NAMALWA (cell line): ENCODE results near the gene SLC26A1.

Experiments used
- DNase-seq: peaks from one replicate; pipeline ENCODE4 v3.0.0-alpha.2; 2015; ENCODE audit warnings: low spot score

The SLC26A1 gene

GRCh38 chr4:998096-998691 lies 5.0 kb upstream of the SLC26A1 start:
- no peak for DNase-seq

DNA sequence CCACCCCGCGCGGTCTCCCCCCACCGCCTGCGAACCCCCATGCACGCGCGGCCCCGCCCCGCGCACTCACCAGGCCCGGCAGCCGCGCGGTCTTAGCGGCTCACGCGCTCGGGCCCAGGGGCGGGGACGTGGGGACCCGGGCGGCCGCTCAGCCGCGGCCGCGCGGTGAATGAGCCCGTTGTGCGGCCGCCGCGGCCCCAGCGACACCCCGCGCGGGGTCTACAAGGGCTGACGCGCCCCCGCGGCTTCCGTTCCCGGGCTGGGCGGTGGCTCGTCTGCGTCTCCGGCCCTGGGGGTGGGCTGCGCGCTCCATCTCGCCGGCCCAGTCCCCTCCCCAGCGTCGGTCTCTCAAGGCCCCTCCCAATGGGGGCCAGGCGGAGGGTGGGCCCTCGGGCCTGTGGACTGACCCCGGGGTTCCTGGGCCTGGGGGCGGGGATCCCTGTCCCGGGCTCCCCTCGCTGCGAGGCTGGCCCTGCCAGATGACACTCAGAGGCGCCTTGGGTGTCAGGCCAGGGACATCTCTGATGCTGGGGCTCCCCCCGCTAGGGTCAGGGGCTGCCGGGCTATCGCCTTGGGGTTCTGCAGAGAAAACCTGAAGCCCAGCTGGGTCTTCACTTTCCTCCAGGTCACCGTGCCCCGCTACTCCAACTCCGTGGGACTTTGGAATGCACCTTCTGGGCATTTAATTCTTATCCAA lies 4.3 kb upstream of the SLC26A1 start:
- DNase-seq, result no peak

GRCh38 chr4:996997-997374 lies 3.8 kb upstream of the SLC26A1 start:
- no peak for DNase-seq

- DNase-seq, result no peak
Observed at GRCh38 chr4:996030-996996, 3.1 kb upstream of the SLC26A1 start.

DNA sequence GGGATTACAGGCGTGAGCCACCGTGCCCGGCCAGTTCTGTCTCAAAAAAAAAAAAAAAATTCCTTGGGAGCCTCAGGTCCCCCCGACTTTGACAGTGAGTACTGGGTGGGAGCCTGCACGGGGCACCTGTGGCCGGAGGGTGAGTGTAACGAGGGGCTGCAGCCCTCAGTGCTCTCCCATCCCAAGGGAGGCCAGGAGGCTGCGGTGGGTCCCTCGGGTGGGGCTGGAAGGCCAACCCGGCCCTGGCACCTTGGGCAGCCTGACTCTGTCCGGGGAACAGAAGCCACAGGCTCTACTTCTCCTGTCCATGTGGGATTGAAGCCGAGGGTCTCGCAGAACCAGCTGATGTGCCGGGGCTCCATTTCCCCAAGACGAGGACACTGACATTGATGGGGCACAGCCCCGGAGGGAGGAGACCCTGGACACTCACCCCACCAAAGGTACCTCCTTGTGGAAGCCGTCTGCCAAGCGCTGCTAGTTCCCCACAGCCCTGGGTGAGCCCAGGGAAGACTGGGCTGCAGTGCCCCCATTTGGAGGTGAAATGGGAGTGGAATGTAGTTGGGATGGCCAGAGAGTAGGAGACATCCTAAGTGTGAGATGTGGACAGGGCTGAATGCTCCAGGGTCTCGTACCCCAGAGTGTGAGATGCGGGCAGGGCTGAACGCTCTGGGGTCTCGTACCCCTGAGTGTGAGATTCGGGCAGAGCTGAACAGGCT lies 2.3 kb upstream of the SLC26A1 start:
- no peak for DNase-seq

DNA sequence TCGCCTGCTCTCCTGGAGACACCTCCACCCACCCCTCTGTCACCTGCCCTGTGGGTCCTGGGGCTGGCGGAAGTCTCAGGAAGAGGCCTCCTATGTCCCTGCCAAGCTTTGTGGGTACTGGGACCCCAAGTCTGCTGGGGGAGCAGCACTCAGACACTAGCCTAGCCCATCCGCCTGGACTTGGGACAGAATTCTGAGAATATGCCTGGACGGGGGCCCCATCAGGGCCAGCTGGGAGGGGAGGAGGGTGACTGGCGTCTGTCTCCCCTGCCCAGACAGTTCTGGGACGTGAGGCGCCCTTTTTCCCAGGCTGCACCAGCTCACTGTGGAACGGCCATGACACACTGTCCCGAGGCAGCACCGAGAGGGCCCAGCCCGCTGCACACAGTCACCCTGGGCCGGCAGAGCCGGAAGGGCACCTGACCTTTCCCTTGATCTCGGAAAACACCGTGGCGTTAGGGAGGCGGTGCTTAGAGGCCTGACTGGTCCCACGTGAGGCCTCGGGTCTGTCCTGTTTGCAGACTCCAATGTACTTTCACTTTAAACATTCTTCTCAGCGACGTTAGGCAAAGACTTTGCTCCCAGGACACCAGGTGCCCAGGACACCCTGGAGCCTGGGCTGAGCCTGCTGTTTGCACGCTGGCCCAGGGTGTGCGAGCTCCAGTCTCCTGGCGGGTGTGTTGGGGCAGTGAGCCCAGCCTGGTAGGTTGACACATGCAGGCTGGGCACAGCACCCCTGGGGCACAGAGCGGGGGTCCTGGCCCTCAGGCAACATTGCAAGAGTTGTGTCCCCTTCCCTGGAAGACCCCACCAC lies 700 bp downstream of the SLC26A1 start:
- no peak for DNase-seq

DNA sequence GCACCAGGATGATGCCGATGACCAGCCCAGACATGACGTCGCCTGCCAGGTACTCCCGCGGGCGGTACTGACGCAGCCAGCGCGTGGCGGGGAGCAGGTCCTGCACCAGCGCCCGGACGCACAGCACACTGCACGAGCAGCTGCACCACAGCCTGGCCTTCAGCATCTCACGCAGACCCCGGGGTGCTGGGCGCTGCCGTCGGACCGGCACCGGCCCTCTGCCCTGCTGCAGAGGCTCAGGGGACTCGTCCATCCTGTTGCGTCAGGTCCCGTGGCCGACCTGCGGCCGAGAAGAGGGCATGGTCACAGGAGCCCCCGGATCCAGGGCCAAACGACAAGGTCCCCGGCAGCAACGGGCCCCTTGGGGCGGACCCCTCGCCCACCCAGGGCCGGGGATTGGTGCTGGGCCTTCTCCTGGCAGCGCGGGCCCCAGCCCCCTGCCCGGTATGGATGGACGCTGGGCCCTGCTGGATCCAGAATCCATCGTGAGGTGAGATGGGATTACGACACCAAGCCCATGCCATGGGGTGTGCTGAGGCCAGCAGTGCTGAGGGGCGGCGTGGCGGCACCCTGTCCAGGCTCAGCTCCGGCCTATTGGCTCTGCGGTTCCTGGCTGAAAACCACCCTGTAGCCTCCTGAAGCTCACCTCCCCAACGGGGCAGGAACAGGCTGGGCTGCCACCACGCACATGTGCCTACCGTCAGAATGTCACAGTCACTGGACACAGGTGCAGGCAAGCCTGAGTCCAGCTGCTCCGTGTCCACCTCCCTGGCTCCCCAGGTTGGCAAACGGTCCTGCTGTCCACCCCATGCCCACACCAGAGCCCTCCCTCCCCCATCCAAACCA lies 1.5 kb downstream of the SLC26A1 start:
- DNase-seq, result no peak

DNA sequence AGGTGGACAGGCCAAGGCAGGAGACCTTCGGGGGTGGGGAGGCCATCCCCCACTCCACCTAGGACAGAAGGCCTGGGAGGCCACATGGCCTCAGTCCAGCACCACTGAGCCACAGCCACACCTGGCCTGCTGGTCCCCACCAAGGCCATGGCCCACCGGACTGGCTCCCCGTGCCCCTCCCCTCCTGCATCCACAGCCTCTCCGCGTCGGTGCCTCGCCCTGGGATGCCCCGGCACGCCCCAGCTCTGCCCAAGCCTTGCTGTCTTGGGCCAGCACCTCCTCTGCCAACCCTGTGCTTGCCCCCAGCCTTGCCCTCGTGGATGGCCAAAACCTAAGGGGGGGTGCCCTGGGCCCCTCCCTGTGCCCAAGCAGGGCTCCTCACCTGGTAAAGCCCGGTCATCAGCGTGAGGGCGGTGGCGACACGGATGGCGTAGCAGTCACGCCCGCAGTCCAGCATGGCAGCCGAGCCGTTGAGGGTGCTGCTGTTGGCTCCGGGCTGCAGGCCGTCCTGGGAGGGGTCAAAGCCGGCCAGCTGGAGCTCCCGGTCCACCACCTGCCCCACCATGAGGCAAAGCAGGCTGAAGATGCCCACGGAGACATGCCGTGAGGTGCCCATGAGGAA lies 2.3 kb downstream of the SLC26A1 start:
- no peak for DNase-seq

DNA sequence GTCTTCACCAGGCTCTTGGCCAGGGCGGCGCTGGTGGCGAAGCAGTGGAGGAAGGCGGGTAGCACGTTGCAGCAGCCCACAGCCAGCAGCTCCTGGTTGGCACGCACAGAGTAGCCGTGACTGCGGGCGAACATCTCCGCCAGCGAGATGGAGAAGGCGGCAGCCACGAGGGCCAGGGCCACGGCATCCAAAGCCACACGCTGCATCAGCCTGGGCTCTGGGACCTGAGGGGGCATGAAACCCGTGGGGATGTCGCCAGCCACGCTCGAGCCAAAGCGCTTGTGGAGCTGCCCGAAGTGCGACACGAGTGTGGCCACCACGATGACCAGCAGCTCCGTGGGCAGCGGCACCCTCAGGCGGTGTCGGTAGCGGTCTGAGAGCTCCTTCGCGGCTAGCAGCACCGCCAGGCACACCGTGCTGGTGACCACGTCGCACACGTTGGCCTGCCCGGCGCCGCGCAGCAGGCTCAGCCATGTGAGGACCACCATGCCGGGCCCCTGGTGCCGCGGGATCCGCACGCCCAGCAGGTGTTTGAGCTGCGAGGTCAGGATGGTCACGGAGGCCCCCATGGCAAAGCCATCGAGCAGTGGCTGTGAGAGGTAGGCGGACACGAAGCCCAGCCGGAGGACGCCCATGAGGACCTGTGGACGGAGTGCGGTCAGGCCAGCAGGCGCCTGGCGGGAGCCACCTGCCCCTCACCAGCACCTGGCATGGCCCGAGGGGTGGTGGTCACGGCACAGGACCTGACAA lies 3.3 kb downstream of the SLC26A1 start:
- DNase-seq, result no peak

GRCh38 chr4:988726-989721 lies 4.2 kb downstream of the SLC26A1 start:
- no peak for DNase-seq

- no peak for DNase-seq
Observed at GRCh38 chr4:987624-988513, 5.3 kb downstream of the SLC26A1 start.

- DNase-seq, result peak; percentile 79
Observed at GRCh38 chr4:986879-987623, 6.2 kb downstream of the SLC26A1 start, which contains the start of gene IDUA. IDUA (plus strand) TSS chr4:987044; CDS start chr4:987085, 41 bp downstream.

DNA sequence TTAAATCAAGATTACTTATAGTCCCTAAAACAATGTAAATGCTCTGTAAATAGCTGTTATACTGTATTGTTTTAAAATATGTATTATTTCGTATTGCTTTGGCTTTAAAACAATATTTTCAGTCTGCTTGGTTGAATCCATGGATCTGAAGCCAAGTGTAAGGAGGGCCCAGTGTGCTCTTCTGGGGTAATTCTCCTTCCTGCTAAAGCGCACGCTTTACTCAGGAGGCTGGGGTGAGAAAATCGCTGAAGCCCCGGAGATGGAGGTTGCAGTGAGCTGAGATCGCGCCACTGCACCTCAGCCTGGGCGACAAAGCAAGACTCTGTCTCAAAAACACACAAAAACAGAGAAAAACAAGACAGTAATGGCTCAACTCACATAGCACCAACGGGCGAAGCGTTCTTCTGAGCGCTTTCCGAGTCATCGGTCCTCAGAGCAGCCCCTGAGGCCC lies 6.8 kb downstream of the SLC26A1 start:
- DNase-seq, result no peak

DNA sequence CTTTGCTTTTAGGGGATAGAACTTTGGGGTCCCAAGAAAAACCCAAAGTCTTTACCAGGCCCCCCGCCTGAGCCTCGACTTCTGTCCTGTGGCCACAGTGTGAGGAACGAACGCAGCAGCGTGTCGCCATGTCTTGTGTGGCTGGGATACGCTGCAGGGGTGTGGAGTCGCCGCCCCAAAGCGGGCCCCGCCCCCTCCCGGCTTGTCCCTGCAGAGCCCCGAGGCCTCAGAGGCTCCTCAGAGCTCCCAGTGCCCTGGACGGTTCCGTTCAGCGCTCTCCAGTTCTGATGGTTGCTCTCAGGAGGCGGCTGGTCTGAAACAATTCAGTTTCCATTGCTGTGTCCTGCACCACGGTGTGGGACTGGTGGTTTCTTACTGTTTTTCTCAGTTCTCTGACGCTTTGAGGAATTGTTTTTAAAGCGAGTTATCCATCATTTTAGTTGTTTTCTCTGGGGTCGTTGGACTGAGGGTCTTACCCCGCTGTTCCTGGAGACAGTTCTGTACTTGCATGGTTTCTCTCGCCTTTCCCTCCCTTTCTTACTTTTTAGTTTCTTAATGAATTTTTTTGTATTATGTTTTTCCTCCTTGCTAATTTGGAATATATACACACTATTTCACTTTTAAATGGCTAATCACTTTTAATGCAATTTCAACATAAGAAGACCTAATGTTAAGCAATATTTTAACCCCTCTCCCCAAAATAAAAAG lies 7.9 kb downstream of the SLC26A1 start:
- peak; percentile 53 for DNase-seq

GRCh38 chr4:984336-985054 lies 8.7 kb downstream of the SLC26A1 start:
- DNase-seq, result no peak
